Hippocampal formation (tissue), 2 donors: ENCODE results near the gene LGALS12.
A peak's percentile ranks its signal among the peaks of the same experiment; 100 is the strongest.

Experiments
- DNase-seq, 2 donors: peaks; one replicate each; lab custom pipeline; 2025; lab: John Stamatoyannopoulos, UW

Gene LGALS12, protein sequence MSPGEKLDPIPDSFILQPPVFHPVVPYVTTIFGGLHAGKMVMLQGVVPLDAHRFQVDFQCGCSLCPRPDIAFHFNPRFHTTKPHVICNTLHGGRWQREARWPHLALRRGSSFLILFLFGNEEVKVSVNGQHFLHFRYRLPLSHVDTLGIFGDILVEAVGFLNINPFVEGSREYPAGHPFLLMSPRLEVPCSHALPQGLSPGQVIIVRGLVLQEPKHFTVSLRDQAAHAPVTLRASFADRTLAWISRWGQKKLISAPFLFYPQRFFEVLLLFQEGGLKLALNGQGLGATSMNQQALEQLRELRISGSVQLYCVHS

DNA sequence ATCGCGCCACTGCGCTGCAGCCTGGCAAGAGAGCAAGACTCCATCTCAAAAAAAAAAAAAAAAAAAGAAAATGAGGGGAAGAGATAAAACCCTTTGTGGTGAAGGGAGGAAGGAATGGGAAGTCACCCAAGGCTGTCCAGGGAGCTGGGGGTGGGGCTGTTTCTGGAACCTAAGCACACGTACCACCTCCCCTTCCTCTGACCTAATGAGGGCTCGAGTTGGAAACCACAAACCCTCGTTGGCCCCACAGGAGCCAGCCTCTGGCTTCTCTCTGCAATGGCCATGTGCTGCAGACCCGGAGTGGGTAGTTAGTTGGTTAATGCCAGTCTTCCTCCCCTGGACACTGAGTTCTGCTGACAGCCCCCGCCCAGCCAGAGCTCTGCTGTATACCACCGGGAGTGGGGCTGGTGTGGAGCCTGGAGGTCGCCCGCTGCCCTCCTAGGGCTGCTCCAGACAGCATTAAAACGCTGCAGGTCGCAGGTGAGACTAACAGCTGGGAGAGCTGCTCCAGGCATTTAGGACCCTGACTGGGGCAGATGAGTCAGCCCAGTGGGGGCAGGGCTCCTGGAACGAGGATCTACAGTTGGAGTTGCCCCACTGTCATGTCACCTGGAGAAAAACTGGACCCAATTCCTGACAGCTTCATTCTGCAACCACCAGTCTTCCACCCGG lies at the start of gene LGALS12:
TSS of gene LGALS12 (plus strand) at position 228 of the 672 bp plus-strand sequence. CDS start at position 603, 375 bp downstream.
- no peak for DNase-seq

DNA sequence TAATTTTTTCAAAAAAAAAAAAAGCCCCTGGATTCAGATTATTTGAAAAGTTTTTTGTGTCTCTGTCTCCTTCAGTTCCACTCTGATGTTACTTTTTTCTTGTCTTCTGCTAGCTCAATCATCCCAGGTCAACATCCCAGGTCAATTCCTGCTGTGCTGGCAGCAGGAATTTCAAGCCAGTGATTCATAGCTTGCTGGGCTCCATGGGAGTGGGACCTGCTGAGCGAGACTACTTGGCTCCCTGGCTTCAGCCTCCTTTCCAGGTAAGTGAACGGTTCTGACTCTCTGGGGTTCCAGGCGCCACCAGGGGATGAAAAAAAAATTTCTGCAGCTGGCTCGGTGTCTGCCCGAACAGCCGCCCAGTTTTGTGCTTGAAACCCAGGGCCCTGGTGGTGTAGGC lies 46.3 kb upstream of the LGALS12 start:
- DNase-seq: no peak

DNA sequence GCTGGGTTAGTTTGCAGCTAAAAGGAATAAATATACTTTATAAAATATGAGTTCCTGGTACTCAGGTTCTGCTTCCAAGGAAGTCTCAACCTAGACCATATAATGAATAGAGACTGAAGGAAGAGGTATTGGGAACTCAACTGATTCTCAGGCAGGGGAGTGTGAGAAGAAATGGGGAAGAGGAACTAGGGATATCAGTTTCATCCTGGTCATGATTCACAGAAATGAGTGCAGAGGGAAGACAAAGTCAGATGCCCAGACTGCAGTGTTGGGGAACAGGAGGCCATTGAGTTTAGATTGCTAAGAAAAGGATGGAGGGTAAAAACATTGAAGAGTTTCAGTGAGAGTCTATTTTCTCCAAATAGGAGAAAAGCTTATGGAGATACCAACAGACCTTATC lies 43.7 kb upstream of the LGALS12 start:
- no peak for DNase-seq

DNA sequence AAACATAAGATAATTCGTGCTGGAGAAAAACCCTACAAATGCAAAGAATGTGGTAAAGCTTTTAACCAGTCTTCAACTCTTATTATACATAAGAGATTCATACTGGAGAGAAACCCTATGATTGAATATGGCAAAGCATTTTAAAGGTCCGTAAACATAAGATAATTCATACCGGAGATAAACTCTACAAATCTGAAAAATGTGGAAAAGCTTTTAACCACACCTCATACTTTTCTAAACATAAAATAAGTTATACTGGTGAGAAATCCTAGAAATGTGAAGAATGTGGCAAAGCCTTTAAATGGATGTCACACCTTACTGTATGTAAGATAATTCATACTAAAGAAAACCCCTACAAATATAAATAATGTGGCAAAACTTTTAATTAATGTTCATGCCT lies 35.6 kb upstream of the LGALS12 start:
- DNase-seq: no peak

DNA sequence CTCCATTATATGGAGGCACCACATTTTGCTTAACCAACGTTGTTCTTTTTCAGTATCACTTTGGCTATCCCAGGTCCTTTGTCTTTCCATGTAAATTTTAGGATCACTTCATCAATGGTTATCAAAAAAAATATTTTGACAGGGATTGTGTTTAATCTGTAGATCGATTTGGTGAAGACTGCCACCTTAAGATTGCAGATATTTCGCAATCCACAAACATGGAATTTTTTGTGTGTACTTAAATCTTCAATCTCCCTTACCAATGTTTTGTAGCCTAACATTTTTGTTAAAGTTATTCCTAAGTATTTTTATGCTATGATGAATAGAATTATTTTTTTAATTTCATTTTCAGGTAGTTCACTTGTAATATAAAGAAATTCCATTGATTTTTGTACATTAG lies 33.5 kb upstream of the LGALS12 start:
- DNase-seq: no peak

DNA sequence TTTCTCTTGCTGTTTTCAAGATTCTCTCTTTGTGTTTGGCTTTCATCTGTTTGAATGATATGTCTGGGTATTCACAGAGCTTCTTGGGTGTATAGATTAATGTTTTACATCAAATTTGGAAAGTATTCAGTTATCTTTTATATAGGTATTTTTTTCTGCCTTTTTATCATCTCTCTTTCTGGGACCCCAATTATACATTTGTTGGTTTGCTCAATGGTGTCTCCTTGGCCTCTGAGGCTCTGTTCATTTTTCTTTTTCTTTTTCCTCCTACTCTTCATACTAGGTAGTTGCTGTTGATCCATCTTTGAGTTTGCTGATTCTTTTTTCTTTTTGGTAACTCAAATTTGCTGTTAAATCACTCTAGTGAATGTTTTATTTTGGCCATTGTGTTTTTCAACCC lies 29.3 kb upstream of the LGALS12 start:
- DNase-seq: no peak

DNA sequence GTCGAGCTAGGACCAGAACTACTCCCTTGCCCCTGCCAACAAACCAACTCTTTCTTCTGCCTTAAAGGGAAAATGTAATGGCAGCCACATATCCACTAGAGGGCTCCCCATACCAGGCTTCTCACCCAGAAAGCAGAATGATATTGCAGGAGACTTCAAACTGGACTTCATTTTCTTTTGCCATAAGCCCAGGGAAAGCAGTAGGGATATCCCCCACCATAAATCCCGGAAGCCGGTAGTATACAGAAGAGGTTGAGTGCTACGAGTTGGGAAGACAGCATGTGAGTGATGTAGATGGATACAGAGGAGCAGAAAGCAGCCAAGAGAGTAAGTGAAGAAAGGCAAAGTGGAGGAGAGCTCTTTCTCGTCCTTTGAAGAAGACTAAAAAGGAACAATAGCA lies 27.0 kb upstream of the LGALS12 start:
- peak; percentile 65 to 91 for DNase-seq

DNA sequence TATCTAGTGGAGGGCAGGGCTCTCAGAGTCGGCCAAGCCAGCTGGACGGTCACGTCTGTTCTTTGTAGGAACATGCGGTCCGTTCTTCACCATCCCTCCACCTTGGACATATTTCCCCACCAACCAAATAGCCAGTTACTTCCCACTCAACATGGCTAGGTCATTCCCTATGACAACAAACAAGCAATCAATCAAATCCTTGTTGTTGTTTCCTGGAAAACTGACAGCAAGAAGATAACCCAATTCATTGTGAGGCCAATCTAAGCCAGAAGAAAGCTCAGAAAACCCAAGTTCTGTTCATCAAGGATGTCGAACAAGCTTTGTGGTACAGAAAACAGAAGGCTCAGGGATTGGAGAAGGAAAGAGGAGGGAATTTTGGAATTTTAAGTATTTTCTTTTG lies 25.8 kb upstream of the LGALS12 start:
- no peak for DNase-seq

DNA sequence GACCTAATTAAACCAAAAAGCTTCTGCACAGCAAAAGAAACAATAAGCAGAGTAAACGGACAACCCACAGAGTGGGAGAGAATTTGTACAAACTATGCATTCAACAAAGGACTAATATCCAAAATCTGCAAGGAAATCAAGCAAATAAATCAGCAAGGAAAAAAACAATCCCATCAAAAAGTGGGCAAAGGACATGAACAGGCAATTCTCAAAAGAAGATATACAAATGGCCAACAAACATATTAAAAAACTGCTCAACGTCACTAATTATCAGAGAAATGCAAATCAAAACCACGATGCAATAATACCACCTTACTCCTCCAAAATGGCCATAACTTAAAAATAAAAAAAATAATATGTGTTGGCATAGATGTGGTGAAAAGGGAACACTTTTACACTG lies 20.1 kb upstream of the LGALS12 start:
- DNase-seq: no peak

DNA sequence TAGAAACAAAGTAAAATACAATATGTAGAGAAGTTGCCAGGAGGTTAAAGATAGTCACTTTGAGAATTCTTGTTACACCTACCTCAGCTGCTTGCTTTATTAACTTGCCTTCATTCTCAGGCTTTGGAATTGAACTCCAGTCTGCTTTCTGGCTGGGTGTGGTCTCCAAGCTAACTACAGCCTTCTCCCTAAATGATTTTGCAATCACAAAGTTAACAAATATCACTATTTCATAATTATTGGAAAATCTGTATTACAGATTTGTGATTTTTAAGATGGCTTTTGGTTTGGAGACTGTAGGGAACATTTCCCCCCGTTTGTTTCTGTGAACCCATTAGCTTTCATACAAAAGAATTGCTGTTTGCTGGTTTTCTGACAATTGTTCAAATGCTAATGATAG lies 17.1 kb upstream of the LGALS12 start:
- DNase-seq: no peak

DNA sequence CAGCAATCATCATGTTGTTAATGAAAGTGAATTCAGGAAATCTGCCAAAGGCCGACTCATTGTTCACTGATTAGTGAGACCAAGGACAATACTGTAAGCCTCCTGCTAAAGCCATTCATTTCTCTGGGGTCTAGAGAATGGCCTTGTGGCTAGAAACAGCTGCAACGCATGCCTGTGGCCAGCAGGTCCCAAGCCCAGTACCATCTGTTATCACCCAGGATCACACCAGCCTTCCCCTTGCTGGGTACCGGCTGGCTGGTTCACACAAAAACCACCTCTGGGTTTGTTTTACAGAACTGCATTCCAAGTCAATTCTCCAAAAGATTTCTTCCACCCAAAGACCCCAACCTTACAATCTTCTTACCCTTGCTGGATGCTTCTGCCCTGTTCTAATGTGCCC lies 16.0 kb upstream of the LGALS12 start:
- DNase-seq: no peak

DNA sequence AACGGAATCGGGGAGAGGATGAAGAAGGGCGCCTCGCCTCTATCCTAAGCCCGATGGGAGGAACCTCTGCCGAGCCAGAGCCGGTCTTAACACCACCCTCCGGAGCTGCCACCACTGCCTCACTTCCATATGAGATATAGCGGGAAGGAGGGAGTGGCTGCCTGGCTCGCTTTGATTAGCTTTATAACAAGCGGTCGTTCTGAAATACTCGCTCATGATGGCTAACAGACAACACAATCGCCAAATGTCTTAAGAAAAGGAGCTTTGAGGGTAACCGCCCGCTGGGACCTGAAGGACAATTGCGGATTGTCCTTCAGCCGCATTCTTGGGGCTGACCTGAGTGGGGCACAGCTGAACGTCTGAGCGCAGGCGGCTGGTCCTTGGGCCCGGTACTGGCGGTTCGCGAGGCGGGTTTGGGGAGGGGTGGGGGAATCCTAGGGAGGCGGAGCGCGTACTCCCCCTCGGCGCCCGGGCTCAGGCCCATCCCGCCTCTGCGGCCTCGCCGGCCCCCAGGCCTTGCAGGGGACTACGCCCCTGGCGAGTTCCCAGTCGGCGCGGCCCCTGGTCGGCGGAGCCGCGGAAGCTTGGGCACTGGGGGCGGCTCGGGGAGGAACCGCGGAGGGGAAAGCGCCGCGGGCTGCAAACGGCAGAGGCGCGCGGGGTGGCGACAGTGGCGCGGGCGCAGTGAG lies 15.2 kb upstream of the LGALS12 start, which contains the start of gene PLAAT5:
TSS of gene PLAAT5 (minus strand) at position 617 of the 689 bp plus-strand sequence. CDS start at position 484, 133 bp downstream.
- DNase-seq: peak; percentile 20 to 64

DNA sequence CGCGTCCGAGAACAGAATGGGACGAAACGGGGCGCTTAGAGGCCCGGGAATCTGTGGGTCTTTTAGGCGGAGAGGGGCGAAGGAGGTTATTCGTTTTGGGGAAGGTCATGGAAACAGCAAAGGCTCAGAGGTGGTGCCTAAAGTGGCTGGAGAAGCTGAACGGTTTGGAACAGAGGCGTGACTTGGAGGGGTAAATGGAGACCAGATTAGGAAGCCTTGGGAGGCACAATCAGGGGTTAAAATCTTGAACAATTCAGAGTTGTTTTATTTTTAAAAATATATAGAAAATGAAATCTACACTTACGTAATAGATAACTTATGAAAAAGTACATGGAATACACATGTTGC lies 14.7 kb upstream of the LGALS12 start:
- no peak for DNase-seq

DNA sequence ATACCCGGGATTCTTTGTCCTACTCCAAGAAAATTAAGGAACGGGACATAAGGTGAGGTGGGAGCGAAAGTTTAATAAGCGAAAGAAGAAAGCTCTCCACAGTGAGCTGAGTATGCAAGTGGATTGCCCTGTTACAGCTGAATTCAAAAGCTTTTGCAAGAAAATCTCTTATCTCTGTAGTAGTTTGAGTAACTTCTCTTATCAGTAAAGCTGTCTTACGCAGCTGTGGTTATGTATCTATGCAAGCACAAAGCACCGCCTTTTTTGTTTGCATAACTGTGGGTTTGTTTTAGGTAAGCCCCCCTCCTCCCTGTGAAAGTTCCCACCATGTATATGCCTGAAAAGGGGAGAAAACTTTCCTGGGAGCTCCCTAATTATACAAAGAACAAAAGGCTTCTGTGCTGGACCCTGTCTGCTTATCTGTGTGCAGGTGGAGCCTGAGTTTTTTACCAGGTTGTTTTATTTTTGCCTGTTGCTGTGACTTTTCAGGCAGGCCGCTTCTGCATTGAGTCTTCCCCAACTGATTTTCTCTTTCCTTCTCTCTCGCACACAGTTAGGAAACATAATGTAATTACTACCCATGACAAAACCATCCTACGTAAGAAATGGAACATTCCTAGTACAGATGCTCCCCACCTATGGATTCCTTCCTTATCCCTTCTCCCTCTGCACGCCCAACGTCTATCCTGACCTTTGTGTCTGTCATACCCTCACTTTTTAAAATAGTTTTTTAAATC lies 14.1 kb upstream of the LGALS12 start:
- DNase-seq: no peak

DNA sequence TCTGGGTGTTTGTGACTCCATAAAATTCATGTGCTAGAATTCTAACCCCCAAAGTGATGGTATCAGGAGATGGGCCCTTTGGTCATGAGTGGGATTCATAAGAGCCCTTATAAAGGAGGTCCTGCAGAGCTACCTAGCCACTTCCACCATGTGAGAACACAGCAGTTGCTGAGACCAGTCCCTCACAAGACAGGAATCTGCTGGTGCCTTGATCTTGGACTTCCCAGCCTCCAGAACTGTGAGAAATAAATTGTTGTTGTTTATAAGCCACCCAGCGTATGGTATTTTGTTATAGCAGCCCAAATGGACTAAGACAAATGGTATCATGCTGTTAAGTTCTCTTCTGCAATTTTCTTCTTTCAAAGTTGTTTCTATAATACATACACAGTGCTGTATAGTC lies 13.4 kb upstream of the LGALS12 start:
- no peak for DNase-seq

DNA sequence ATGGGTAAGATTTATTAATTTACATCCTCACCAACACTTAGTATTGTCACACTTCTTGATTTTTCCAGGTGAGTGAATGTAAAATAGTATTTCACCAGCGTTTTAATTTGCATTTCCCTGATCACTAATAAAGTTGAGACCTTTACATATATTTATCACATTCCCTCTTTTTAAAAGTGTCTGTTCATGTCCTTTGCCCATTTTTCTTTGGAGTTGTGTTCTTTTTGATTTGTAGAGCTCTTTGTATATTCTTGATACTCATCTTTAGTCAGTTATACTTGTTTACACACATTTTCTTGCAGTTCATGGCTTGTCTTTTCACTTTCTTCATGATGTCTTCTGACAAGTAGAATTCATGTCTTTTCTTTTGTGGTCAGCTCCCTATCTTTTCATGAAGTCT lies 12.8 kb upstream of the LGALS12 start:
- DNase-seq: no peak

DNA sequence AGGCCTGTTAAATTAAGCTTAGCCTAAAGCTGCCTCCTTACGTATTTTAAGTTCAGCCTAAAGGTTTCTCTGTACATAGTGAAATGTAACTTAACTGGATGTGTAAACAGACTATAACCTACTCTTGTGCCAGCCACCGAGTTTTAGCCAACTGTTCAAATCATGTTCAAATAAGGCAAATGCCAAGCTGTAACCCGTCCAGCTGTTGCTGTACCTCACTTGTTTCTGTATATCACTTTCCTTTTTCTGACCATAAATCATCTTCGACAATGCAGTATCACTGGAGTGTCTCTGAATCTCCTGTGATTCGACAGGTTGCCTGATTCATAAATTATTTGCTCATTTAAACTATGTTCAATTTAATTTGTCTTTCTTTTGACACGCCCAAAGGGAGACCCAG lies 10.9 kb upstream of the LGALS12 start:
- DNase-seq: no peak

DNA sequence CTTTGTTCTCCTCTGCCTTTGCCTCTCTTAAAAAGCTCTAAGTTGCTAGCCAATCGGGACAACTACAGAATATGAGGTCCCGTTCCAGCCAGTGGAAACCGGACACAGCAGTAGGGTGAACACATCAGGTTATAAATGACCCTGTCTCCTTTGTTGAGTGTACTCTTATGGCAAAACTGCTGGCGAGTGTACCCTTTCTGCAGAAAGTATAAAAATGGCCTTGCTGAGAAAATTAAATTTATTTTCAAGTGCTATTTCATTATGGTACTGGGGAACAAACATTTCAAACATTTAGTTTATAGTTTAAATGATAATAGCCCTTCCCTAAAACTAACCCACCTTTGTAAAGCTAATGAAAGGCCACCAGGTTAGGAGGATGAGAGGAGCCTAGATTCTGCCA lies 6.0 kb upstream of the LGALS12 start:
- no peak for DNase-seq

DNA sequence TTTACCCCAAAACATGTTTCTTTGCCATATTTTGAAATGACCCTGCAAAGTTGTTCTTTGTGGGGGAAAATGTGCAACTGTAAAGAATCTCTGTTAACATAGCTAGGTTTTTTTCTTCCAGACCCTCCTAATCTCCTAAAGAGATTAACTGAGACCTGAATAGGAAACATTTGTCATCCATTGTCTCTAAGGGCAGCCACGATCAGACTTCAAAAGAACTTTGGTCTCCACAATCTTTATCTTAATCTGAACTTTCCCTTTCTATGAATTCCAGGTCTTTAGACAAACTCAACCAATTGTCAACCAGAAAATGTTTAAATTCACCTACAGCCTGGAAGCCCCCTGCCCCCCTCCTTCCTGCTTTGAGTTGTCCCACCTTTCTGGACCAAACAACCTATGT lies 4.6 kb upstream of the LGALS12 start:
- DNase-seq: no peak

DNA sequence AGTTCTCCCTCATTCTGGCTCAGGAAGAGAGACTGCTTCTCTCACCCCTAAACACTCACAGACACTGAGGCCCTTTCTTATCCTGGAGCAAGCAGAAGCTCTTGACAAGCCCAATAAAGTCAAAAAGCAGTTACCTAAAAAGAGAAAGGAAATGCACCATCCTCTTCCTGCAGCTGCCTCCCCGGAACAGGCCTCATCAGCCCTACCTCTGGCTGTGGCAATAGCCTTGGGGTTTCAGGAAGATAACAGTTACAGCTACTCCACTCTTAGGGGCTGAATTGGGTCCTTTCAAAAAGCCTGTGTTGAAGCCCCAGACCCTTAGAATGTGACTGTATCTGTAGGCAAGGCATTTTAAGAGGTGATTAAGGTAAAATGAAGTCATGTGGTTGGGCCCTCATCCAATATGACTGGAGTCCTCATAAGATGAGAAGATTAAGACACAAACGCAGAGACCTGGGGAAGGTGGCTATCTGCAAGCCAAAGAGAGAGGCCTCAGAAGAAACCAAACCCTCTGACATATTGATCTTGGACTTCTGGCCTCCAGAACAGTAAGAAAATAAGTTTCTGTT lies 3.5 kb upstream of the LGALS12 start:
- DNase-seq: no peak

DNA sequence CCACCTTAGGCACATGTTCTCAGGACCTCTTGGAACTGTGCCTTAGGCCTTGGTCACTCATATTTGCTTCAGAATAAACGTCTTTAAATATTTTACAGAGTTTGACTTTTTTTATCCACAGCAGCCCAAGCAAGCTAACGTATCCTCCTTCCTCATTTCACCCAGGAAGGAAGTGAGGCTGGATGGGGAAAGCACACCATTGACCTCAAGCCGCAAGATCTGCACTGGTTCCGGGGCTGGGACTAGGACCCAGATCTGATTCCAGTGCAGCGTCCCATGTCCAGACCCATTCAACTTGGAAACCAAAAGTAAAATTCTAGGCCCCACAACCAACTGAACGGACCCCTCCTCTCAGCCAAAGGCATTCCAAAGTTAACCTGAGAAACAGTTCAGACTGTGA lies 2.4 kb upstream of the LGALS12 start:
- DNase-seq: no peak

DNA sequence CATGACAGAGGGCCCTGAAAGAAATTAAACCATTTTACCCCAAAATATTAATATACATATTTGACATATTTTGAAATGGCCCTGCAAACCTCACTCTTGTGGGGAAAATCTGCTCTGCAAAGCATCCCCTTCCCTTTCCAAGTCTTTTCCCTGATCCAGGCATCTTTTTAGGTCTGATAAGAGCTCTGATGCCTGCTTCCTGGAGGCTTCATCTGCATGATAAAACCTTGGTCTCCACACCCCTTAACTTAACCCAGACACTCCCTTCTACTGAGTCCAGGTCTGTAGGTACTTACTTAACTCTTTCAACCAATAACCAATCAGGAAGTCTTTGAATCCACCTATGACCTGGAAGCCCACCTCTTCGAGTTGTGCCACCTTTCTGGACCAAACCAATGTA lies 1.8 kb upstream of the LGALS12 start:
- no peak for DNase-seq
